Choroid plexus epithelial cell (primary cell): ENCODE measurements around the gene GALNT13.

Experiments used
- DNase-seq: peaks from one replicate; pipeline ENCODE4 v3.0.0-alpha.2; 2010; ENCODE audit warnings: low read depth
- H3K4me3 ChIP-seq: 2 replicates; pipeline ENCODE4 v1.5.1; 2011; ENCODE audit warnings: low read depth, mild to moderate bottlenecking, control low read depth, low read length, moderate library complexity
- TF ChIP-seq, protein P1 (sequence below): conservative IDR thresholded peaks from 2 replicates; pipeline ENCODE4 v1.5.1; 2011; ENCODE audit warnings: low read depth, mild to moderate bottlenecking, control low read depth, inconsistent platforms, low read length, moderate library complexity

The GALNT13 gene

DNA sequence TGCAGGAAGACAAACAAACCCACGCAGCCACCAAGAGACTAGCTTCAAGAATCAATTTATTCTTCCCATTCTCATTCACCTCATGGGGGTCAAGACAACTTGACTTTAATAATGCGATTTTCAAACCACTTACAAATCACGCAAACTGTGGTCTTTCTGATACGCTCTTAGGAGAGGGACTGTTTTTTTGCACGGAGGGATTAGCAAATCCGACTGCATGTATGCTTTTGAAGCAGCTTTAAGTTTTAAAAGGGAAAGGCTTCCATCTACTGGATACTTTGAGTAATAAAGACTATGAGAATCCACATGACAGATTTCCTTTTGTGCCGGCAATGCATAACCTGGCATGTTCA lies 503.8 kb downstream of the GALNT13 start:
- DNase-seq: peak; percentile 24
- H3K4me3 ChIP-seq: no peak overlapping the region
- TF ChIP-seq, protein P1, sequence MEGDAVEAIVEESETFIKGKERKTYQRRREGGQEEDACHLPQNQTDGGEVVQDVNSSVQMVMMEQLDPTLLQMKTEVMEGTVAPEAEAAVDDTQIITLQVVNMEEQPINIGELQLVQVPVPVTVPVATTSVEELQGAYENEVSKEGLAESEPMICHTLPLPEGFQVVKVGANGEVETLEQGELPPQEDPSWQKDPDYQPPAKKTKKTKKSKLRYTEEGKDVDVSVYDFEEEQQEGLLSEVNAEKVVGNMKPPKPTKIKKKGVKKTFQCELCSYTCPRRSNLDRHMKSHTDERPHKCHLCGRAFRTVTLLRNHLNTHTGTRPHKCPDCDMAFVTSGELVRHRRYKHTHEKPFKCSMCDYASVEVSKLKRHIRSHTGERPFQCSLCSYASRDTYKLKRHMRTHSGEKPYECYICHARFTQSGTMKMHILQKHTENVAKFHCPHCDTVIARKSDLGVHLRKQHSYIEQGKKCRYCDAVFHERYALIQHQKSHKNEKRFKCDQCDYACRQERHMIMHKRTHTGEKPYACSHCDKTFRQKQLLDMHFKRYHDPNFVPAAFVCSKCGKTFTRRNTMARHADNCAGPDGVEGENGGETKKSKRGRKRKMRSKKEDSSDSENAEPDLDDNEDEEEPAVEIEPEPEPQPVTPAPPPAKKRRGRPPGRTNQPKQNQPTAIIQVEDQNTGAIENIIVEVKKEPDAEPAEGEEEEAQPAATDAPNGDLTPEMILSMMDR: no peak

DNA sequence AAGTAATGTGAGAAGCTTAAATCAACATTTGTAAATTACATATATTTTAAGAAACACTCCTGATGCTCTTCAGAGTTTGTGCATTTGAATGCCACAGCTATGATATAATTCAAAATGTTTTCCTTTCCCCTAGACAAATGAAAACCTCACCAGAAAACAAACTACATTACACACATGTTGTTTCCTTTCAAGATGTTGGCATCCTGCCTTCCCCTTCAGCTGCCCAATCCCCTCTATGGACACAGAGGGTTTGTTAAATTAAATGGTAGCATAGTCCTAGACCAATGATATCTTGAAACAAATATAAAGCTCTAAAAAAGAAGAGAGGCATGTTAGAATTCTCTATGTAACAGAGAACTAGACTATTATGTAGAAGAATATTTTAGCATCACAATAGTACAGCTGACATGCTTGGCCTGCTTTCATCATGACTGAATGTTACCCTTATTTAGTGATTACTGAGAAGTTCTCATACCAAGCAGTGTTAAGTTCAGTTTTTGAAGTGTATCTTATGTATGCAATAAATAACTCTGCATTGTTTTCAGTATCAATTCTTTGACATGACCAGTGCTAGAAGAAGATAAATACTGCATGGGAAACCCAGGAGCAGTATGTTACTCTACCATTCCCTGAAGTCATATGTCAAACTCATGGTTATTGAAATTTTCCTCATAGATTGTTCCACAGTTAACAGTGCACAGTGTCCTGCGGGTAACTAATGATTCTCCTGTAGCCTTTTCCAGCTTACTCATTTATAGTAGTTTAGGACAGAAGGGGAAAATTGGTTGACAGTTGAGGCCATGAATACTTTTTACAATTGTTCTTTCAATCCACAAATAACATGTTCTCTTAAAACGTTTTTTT lies 510.4 kb downstream of the GALNT13 start:
- H3K4me3 ChIP-seq: no peak overlapping the region
- TF ChIP-seq, protein P1: no peak
- DNase-seq: no peak

DNA sequence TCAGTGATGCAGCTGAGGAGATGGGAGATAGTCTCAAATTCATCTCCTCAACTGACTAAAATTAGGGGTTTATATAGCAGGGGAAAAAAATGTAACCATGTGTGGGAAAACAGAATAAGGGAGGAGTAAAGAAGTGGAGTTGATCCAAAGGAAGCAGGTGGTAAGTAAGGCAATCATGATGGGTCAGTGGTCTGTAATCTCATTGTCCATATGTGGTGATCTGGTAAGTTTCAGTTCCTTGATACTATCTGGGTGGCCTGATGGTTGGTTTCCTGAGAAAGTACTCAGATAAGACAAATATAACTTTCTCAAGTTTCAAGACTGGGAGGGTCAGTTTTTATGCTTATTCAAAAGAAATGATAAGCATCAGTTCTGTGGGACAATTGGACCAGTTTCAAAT lies 514.5 kb downstream of the GALNT13 start:
- TF ChIP-seq, protein P1: no peak
- no peak overlapping the region for H3K4me3 ChIP-seq
- no peak for DNase-seq

DNA sequence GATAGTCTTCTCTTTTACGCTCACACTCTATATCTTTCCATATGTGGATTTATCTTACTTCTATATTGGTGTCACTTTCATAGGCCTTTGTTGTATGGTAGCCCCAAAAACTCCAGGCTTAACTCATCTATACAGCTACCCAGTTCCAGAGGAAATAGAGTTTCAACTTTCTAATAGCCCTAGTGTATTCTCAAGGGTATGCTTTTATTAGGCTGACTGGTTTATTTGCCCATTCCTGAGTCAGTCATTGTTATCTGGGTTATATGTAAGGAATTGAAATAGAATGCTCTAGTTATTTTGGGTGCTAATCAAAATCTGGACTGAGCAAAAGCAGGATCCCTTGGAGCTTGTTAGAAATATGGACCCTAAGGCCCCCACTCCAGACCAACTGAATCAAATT lies 519.3 kb downstream of the GALNT13 start:
- TF ChIP-seq, protein P1: no peak
- H3K4me3 ChIP-seq: no peak overlapping the region
- no peak for DNase-seq

DNA sequence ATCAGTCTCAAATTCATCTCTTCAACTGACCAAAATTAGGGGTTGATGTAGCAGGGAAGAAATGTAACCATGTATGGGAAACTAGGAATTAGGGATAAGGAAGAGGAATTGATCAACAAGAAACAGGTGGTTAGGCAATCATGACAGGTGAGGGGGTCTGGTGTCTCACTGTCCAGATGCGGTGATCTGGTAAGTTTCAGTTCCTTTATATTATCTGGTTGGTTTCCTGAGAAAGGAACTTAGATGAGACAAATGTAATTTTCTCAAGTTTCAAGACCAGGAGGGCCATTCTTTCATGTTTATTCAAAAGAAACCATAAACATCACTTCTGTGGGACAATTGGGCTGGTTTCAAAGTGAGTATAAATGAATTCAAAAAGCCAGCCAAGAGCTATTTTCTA lies 520.5 kb downstream of the GALNT13 start:
- no peak for DNase-seq
- TF ChIP-seq, protein P1: no peak

DNA sequence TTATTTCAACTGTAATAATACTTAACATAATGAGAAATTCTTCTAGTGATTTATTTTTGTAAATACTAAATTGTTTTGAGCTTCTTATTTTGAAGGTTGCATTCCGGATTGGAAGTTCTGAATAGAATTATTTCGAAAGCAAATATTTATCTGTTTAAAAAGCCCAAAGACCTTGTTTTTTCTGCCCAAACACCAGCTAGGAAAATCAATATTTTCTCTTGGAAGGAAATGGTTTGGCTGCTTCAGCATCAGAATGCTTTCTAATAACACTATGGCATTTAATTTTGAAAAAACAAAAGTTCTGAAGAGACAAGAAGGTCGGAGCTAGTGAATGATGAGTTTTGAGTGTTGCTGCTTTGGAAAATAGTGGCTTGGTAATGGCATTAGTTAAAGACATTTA lies 522.9 kb downstream of the GALNT13 start:
- TF ChIP-seq, protein P1: no peak
- no peak overlapping the region for H3K4me3 ChIP-seq
- DNase-seq: no peak

More for the DNA sequence above, 520.5 kb downstream of the GALNT13 start:
- no peak overlapping the region for H3K4me3 ChIP-seq

DNA sequence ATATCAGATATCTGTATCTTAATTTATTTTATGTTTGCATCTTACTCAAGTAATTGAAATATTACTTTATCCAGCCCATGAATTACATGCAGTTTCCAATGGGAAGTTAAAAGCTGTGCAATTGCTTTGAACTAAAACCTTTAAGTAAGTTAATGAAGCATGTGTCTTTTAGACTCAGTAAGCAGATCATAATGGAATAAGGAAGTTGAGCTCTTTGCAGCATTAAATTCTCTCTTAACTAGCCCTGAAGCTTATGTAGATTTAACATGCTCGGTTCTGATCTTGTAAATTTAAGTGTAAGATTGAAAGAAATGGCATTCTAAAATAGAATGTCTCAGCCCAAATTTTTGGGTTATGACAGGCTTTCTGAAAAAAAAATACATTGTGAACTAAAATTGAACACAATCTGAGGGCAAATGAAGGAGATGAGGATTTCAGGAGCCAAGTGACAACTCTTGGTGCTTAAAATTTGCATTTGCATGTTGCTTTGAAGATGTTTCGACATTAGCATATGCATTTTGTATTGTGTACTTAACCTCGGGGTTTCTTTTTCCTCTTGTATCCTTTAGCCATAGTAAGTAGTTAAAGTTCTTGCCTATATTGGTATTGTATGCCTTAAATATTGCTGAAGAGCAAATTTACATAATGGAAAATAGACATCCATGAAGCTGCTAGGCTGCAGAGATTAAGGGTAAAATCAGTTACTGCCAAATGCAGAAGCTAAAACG lies 529.0 kb downstream of the GALNT13 start:
- TF ChIP-seq, protein P1: no peak

More for the DNA sequence above, 529.0 kb downstream of the GALNT13 start:
- DNase-seq: no peak
- no peak overlapping the region for H3K4me3 ChIP-seq
